Gastroesophageal sphincter (tissue), 3 donors: ENCODE measurements around the gene PRDM16.

ENCODE experiments used
- CTCF ChIP-seq, 4 experiments: fragments of 200-600 bp in 2 of 4; fragments of 450-650 bp in 2 of 4; sonication (generic) in 1 of 4; IDR thresholded peaks; one replicate each; pipeline ENCODE4 v1.5.1; 2017 to 2019; ENCODE audit warnings: antibody characterized with exemption in 4 of 4, mild to moderate bottlenecking in 2 of 4, moderate library complexity in 2 of 4
- POLR2A ChIP-seq, 2 donors: fragments of 450-650 bp; IDR thresholded peaks; one replicate each; pipeline ENCODE4 v1.6.1; 2017; ENCODE audit warnings: antibody characterized with exemption in 2 of 2, mild to moderate bottlenecking in 2 of 2, moderate library complexity in 1 of 2
- POLR2AphosphoS5 ChIP-seq: sonication (generic); formaldehyde crosslinking; IDR thresholded peaks from one replicate; pipeline ENCODE4 v1.6.1; 2017; ENCODE audit warnings: antibody characterized with exemption

- TF ChIP-seq POLR2AphosphoS5 (no peak), CTCF (IDR thresholded peaks at IDR 0.05) (no peak), POLR2A (IDR thresholded peaks at IDR 0.05) (no peak)
Observed at GRCh38 chr1:3153197-3153596, 84.2 kb downstream of the PRDM16 start.
